T-helper 1 cell (primary cell): ENCODE data around the gene MAPK9.

Experiments used
- DNase-seq, 5 donors: peaks; one replicate each; pipeline ENCODE4 v3.0.0-alpha.2; 2012 to 2020

Gene MAPK9

DNA sequence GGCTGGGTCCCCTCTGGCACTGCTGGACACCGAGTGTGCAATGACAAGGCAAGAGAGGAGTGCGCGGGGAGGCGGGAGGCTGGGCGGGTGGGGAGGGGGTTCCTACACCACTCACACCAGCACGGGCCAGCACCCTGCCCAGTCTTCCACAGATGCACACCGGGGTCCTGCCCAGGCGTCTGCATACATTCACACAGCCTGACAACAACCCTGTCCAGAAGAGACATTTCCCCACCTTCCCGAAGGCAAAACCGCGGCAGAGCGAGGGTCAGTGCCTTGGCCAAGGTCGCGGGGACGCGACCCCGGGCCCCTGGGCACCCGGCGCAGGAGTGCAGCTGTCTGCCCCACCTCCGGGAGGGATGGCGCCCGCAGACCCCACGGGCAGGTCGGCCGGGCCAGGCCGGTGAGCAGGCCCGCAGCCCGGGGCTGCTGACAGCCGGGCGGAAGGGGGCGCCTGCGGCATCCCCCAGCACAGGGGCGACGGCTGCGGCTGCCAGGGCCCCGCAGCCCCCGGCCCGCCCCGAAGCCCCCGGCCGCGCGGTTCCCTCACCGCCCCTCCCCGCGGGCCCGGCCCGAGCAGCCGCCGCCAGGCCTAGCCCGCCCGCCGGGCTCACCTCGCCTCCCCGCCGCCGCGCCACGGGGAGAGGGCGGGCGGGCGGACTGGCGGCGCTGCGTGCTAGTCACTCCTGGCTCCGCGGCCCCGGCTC is 496 bp downstream of the MAPK9 start:
- peak in 1 of 5 donors; percentile 30 for DNase-seq

DNA sequence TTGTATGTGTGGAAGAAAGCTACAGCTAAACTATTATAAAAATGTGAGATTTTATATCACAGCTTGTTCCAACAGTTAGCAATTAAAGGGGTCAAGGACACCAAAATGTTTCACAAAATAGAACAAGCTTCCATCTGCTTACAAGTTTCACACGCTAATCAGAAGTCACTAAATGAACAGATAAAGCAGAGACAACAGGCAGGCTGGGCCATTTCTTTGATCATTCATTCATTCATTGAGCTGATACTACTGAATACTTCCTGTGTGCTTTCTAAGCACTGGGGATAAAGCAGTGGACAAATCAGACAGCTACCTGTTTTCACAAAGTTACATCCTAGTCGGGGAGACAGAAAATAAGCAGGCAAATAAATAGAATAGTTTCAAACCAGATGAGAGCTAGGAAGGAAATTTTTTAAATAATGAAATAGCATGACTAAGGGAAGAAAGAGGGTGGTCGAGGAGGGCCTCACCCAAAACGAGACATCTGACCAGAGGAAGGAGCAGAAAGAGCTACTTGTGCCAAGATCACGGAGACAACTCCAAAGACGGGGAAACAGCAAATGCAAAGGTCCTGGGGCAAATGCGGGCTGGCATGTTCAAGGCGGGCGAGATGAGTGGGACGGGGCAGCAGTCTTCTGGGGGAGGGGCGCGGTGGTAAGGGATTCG is 1.2 kb downstream of the MAPK9 start:
- no peak for DNase-seq

DNA sequence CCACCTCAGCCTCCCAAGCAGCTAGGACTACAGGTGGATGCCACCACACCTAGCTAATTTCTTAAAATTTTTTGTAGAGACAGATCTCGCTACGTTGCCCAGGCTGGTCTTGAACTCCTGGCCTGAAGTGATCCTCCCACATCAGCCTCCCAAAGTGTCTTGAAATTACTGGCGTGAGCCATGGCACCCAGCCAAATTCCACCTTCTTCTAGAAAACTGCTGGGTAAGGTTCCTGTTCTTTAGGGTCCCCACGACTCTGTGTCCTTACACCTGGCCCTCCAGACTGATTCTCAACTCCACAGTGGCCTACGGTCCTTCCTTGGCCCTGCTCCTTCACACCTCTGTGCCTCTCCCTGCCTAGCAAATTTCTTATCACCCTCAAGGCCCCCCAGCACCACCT is 1.9 kb downstream of the MAPK9 start:
- DNase-seq, result no peak

DNA sequence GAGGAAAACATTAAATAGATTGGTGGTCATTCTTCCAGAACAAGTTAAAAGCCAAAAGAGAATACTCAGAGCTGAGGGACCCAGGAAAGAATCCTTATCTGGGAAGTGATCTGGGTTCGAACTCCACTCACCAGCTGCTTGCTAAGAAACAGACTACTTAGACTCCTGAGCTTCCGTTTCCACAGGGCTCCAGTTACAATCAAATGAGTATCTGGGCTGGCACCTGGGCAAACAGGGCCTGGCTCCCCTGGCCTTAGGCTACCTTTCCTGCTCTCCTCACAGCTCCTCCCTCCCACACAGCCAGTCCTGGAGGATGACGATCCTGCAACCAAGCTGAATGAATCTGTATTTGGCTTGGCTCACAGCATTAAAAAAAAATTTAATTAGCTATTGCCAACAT is 2.5 kb downstream of the MAPK9 start:
- no peak for DNase-seq

DNA sequence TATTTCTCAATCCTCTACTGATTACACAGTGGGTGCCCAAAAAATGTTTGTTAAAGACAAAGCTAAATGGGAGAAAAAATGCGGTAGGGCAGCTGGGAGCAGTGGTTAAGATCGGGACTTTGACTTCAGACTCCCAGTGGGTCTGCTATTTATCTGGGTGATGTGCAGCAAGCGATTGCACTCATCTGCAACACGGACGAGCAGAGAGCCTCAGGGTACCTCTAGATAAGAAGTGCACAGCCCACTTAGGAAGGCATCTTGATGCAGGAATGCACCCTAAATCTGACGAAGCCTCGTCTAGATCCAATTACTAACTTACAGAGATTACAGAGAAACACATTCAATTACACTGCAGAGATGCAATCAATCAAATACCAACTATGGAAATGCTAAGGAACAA is 4.0 kb downstream of the MAPK9 start:
- DNase-seq, result no peak

DNA sequence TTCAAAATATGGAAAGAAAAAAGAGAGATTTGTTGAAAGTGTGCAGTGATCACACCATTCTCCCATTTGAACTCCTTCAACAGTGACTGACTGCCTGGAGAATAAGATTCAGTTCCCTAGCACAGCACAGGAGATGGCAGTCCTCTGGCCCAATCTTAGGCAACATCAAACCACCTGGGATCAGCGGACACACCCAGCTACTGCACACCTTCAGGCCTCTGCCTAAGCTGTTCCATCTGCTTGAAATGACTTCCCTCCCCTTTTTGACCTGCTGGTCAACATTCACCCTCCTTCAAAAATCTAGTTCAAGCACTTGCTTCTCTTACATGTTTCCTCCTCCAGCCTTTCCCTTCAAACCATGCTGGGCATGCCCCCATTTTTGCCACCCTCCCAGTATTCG is 4.5 kb downstream of the MAPK9 start:
- DNase-seq, result no peak

DNA sequence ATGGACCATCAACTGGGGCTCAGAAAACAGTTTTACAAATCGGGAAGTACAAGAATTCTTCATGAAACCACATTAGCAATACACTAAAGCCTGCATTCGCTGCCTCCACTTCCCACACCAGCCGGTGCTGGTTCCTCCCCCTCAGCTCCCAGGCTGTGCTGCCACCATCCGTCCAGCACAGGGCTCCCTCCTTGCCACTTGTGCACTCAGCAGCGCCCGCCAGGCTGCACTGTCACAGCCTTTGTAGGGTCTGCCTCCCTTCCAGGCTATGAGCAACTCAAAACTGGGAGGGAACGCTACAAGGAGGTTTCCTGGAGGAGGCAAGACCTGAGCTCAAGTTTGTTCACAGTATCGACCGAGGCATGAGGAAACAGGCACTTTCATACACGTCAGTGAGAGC is 7.7 kb downstream of the MAPK9 start:
- DNase-seq, result no peak

DNA sequence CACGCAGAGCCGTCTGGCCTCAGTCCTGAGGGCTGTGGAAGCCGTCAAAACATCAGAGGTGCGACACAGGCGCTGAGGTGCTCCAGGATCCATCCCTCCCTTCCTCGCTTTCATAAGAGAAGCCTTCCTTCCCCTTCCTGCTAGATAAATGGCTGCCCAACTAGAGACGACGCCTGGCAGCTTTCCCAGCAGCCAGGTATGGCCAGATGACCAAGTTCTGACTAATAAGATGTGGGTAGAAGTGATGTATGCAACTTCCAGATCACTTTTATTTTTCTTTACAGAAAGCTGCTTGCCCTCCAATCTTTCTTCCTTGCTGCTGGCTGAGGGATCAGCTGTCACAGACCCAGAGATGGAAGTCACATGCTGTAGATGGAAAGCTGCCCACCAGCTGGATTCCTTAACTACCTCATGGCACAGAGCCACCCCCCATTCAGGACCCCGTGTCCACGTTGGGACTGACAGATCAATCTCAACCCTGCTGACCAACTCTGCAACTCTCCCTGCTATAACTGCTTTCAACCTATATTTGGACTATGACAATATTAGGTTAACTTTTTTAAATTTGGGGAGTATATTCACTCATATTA is 8.8 kb downstream of the MAPK9 start:
- DNase-seq, result no peak

DNA sequence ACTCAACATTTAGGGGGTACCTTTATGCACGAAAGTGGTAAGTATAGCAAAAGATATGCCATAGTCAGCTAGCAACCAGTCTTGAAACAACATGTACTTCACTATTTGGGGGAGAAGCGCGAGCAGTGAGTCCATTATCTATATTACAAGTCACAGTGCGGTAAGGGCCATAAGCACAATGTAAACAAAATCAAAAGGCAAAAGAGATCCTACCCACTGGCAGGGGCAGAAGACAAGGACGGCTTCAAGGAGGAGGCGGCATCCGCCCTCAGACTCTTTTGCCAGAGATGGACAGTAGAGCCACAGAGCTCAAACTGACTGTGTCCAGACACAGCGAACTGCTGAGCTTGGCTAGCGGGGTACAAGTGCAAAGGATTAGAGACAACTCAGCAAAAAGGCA is 9.6 kb downstream of the MAPK9 start:
- DNase-seq, result no peak

DNA sequence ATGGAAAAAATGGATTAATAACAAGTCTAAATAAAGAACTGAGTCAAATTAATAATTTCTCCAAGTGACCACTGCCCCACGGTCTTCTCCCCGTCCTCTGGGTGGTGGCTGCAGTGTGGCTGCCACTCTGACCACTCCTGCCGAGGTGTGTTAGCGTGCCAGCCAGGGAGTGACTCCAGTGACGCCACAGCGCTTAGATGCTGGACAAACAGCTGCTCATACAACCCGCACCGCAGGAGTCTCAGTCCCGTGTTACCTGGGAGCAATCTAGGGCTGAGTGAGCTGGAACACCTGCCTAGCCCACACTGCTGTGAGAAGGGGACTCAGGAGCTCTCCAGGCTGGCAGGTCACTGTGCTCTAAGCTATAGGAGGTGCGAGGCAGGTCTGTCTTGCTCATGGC is 10.2 kb downstream of the MAPK9 start:
- DNase-seq, result no peak

DNA sequence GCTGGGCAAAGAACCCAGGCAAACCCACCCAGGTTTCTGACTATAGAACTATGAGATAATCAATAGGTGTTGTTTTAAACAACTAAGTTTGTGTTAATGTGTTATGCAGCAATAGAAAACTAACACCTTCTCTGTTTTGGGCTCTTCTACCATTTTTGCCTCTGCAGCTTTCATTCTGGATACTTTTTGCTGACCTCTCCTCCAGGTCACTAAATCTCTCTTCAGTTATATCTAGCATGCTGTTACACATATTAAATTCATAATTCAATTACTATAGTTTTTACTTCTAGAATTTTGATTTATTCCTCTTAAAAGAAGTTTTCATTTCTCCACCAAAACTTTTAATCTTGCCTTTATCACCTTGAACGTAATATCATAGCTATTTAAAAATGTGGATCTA is 17.2 kb downstream of the MAPK9 start:
- no peak for DNase-seq

DNA sequence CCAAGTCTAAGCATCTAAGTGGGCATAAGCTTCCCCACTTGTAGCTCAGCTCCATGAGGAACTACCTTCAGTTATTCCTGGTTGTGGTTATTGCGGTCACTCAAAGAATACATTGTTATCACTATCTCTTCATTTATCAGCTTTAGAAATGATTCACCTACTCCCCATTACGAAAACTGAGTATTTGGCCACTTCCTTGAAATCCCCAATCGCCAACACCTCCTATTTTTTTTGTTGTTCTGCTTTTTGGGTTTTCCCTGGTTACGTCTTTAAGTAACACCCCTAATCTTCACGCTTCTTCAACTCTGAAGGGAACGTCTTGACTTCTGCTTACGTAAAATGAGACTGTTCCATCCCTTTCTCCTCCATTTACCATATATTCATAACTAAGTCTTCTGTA is 20.7 kb downstream of the MAPK9 start:
- DNase-seq, result no peak

DNA sequence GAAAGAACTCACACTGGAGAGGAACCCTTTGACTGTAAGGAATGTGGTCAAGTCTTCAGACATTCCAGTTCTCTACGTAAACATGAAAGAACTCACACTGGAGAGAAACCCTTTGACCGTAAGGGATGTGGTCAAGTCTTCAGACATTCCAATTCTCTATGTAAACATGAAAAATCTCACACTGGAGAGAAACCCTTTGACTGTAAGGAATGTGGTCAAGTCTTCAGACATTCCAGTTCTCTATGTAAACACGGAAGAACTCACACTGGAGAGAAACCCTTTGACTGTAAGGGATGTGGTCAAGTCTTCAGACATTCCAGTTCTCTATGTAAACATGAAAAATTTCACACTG is 32.6 kb downstream of the MAPK9 start:
- DNase-seq, result no peak

DNA sequence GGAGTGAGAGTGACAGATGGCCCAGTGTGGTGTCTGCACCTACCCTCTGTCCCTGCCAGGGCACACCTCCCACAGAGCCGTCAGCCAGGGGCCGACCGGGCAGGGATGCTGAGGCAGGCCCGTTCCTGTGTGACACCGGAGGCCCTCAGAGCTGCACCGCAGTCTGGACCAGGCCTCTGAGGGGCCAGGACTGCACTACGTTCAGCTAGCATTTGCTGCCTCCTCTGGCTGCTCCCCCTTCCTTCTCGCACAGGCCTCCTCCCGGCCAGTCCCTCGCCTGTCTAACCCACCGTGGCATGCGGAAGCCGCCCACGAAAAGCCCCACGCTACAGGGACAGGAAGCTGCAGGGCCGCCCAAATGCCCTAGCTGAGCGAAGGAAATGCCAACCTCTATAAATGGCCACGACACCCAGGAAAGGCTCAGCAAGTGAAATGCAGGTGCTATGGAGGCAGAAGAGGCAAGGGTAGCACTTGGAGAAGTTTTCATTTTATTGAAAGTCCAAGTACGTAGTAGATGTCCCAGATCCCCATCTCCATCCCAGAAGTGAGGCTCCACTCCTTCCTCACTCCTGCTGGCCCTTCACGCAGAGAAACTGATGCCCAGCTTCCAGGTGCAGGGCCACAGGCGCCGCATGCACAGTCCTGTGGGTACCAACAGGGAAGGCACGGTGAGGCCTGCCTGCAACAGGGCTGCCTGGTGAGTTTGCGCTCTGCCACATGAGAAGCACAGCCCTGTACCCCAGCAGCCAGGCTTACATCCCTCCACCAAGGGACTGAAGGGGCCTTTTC is 38.7 kb downstream of the MAPK9 start:
- no peak for DNase-seq

DNA sequence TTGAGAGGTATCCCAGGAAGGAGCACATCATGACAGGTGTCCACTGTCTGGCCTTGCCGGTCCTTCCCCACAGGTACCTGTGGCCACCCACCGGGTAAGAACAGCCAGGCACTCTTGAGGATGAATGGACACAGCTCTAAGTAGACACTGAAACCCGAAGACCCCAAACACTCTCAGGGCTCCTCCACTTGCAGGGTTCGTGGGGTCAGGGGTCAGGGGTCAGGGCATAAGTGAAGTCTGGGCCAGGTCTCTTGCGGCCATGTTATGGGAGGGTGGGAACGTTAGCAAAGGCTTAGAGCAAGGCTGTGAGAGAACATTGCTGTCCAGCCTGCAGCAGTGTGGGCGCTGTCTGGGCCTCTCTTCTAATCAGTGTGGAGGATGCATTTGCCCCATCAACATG is 40.0 kb downstream of the MAPK9 start:
- DNase-seq, result no peak

DNA sequence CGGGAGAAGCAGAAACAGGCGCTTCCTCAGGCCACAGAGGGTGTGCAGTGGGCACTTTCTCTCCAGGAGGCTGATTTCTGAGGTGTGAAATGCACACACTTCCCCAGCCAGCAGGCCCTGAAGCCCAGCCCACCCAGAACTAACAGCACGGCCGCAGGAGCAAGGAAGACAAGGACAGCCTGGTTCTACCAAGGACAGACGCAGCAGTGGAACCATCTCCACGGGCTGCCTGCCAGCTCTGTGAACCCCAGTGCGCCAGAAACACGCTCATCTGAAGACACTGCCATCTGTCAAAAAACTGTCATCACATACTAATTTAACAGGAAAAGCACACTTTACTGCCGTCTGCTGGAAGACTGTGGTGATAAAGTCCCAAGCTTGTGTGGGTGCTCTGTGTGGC is 40.7 kb downstream of the MAPK9 start:
- DNase-seq, result no peak

DNA sequence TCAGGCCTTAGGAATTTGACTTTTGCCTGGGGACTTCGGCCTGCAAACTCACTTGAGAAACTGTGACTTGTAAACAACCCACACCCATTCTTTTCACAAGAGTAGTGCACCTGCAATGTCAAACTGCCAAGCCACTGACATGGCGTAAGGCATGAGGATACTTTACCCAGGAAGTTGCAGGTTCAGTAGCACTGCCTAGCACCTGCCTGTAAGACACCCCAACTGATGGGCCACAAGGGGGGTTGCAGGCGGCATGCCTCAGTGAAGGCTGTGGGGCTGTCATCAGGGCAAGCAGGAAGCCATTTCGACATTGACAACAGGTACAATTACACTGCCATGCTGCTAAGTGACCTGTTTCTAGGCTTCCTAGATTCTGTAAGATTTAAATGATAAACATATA is 41.6 kb downstream of the MAPK9 start:
- no peak for DNase-seq

DNA sequence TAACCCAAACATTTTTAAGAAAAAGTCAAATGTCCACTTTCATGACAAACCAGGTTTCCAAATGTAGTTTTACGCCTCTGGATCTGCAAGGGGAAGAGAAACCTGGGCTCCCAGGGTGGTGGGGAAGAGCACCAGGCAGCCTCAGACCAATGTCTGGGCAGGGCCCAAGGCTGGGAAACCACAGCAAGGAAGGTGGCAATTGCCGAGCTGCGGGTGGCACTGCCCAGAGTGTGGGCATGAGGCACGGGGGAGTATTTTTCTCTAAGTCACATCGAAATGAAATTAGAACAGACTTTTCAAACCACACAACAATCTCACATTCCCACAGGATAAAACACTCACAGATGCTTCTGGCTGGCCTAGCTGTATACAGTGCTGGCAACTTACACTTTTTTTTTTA is 50.3 kb downstream of the MAPK9 start:
- DNase-seq, result no peak

DNA sequence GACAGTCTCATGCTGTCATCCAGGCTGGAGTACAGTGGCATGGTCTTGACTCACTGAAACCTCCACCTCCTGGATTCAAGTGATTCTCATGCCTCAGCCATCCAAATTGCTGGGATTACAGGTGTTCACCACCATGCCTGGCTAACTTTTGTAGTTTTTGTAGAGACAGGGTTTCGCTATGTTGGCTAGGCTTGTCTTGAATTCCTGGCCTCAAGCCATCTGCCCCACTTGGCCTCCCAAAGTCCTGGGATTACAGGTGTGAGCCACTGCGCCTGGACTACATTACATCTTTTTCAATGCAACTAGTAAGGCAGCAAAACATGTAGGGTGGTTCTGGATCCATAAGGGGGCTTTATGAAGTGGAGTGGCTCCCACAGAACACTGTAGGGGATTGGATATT is 53.3 kb downstream of the MAPK9 start:
- DNase-seq, result no peak

DNA sequence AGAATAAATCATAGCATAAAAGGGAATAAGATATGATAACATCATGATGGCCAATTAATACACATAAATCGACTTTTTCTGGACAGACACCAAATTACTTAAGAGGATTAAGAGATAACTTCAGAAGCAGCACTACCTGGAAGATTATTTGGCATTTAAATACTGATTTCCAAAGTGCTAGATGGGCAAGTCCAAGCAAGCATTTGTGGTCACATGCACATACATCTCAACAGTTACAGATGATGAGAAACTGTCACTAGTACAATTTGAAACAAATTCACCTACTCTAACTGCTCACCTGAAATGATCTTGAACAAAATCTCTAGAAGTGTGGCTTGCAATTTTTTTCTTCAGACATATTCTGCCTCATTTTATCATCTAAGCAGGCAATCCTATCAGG is 56.0 kb downstream of the MAPK9 start:
- DNase-seq, result no peak

DNA sequence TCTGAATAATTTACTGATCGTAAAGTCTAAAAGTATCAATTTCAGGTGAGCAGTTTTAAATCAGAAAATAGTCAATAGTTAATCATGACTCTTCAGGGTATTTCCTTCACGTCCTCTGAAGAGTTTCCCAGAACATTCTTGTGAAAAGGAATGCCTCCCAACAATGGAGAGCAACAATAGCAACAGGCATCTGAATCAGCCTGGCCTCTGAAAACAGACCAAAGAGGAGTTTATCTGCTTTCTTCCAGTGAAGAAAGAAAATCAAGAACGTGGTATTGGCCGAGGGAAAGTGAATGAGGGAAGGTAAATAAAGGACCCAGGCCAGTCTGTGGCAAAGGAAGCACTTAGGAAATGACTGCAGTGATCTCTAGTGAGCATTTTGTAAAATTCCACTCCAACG is 56.8 kb downstream of the MAPK9 start:
- no peak for DNase-seq

DNA sequence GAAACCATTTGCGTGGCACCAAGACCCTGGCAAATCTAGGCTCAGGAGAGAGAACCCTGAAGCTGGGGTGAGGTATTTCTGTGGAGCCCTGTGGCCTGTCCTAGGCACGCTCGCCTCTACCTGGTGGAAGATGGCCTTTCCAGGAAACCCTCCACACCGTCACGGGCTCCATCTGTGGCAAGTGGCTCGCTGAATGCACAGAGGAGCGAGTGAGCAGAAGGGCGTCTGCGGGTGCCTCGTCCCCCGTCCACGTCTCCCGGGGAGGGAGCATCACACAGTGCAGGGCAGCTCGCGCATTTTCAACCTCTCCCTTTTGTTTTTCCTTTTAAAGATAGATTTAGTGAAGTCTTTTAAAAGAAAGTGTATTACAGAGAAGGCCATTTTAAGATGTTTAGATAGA is 57.6 kb downstream of the MAPK9 start:
- DNase-seq, result no peak

DNA sequence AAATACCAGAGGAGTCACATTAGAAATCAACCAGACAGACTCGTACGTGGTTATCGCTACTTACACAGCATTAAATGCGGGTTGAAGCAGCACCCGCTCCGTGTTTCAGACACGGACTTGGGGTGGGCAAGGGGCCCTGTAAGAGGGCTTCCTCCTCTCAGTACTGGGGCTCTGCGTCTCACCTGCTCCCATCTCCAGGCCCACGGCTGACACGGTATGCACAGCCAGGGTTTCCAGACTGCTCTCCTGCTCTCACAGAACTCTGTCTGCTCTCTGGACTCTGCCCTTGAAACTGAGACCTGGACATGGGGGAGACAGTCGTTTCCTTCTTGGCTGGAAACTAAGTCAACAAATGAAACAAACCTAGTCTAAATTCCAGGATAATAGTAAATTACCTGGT is 58.2 kb downstream of the MAPK9 start:
- no peak for DNase-seq

DNA sequence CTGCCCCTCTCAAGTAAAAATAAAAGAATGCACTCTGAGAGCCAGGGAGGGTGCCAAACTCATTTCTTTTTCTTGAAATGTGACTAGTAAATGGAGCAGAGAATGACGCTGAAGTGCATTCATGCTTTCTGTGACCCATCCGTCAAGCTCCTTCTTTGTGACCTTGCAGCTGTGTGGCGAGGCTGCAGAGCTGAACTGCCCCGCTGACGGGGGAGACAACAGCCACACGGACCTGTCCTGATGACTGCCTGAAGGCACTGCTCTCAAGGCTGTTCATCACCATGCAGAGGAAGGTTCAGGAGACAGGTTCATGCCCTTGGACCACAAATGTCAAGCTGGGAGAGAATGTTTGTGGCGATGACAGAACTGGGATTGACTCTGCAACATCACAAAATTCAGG is 61.9 kb downstream of the MAPK9 start:
- DNase-seq, result no peak
